ENCODE measurements around the gene CYP4F3. TPM values are rescaled to one million over a fixed set of nuclear protein-coding genes. Genes with fewer than 3 reads are reported as not detected.

CYP4F3 gene
- total RNA-seq, 2 experiments from 2014 or later = not detected

Small RNA genes lying within 50 kb of the gene (small RNA-seq; reads per million reads assigned to genes)
- not detected for gene AD000091.1

Other genes starting within 250 kb of the CYP4F3 start
- 119 and 122 TPM in 2 replicates for gene AKAP8L, start 221.9 kb upstream of the CYP4F3 start, total RNA-seq (2014; rRNA removed; shearing (Covaris generic))
- gene AKAP8L, start 221.9 kb upstream of the CYP4F3 start, total RNA-seq (2022) = 124 and 143 TPM in 2 replicates
- gene WIZ, start 190.9 kb upstream of the CYP4F3 start, total RNA-seq (2014; rRNA removed; shearing (Covaris generic)) = 13.5 and 16.4 TPM in 2 replicates
- 35.9 and 38.3 TPM in 2 replicates for gene WIZ, start 190.9 kb upstream of the CYP4F3 start, total RNA-seq (2022)
- 28.3 and 29.3 TPM in 2 replicates for gene RASAL3, start 176.4 kb upstream of the CYP4F3 start, total RNA-seq (2014; rRNA removed; shearing (Covaris generic))
- 52.0 and 53.3 TPM in 2 replicates for gene RASAL3, start 176.4 kb upstream of the CYP4F3 start, total RNA-seq (2022)
- gene PGLYRP2, start 161.4 kb upstream of the CYP4F3 start, total RNA-seq (2014; rRNA removed; shearing (Covaris generic)) = not detected in 2 replicates
- not detected in 2 replicates for gene PGLYRP2, start 161.4 kb upstream of the CYP4F3 start, total RNA-seq (2022)
- gene CYP4F22, start 132.4 kb upstream of the CYP4F3 start, total RNA-seq (2014; rRNA removed; shearing (Covaris generic)) = not detected in 2 replicates
- gene CYP4F22, start 132.4 kb upstream of the CYP4F3 start, total RNA-seq (2022) = not detected in 2 replicates
- gene CYP4F8, start 25.7 kb upstream of the CYP4F3 start, total RNA-seq (2014; rRNA removed; shearing (Covaris generic)) = not detected in 2 replicates
- not detected in 2 replicates for gene CYP4F8, start 25.7 kb upstream of the CYP4F3 start, total RNA-seq (2022)
- gene CYP4F12, start 32.2 kb downstream of the CYP4F3 start, total RNA-seq (2014; rRNA removed; shearing (Covaris generic)) = 0.09 TPM in 1 of 2 replicates, not detected in the other
- not detected in 2 replicates for gene CYP4F12, start 32.2 kb downstream of the CYP4F3 start, total RNA-seq (2022)
- gene OR10H2, start 87.1 kb downstream of the CYP4F3 start, total RNA-seq (2014; rRNA removed; shearing (Covaris generic)) = not detected in 2 replicates
- gene OR10H2, start 87.1 kb downstream of the CYP4F3 start, total RNA-seq (2022) = not detected in 2 replicates
- gene OR10H3, start 97.1 kb downstream of the CYP4F3 start, total RNA-seq (2014; rRNA removed; shearing (Covaris generic)) = not detected in 2 replicates
- not detected in 2 replicates for gene OR10H3, start 97.1 kb downstream of the CYP4F3 start, total RNA-seq (2022)
- gene OR10H5, start 146.8 kb downstream of the CYP4F3 start, total RNA-seq (2014; rRNA removed; shearing (Covaris generic)) = not detected in 2 replicates
- not detected in 2 replicates for gene OR10H5, start 146.8 kb downstream of the CYP4F3 start, total RNA-seq (2022)
- gene OR10H1, start 174.8 kb downstream of the CYP4F3 start, total RNA-seq (2014; rRNA removed; shearing (Covaris generic)) = not detected in 2 replicates
- 0.11 TPM in 1 of 2 replicates, not detected in the other for gene OR10H1, start 174.8 kb downstream of the CYP4F3 start, total RNA-seq (2022)

Data from OCI-LY7 (cell line).